Subcutaneous adipose tissue (tissue), 4 donors: ENCODE measurements around the gene BLM. TPM values are rescaled to one million over a fixed set of nuclear protein-coding genes. Genes with fewer than 3 reads are reported as not detected.

ENCODE experiments used
- total RNA-seq, 4 donors: library from RNA; depleted of rRNA; stranded (reverse); fragments of >200 nt; gene quantifications; one replicate each; pipeline ENCODE4 v1.1.0, GENCODE V29; 2016
- TF ChIP-seq, protein P1 (sequence below): fragments of 450-650 bp; IDR thresholded peaks from one replicate; pipeline ENCODE4 v1.5.1; 2016; ENCODE audit warnings: low read depth, mild to moderate bottlenecking, control low read depth, antibody characterized with exemption, moderate library complexity

Gene BLM
- total RNA-seq, 4 donors from 2014 or later: 2.4 to 13.6 (median 6.8) TPM

DNA sequence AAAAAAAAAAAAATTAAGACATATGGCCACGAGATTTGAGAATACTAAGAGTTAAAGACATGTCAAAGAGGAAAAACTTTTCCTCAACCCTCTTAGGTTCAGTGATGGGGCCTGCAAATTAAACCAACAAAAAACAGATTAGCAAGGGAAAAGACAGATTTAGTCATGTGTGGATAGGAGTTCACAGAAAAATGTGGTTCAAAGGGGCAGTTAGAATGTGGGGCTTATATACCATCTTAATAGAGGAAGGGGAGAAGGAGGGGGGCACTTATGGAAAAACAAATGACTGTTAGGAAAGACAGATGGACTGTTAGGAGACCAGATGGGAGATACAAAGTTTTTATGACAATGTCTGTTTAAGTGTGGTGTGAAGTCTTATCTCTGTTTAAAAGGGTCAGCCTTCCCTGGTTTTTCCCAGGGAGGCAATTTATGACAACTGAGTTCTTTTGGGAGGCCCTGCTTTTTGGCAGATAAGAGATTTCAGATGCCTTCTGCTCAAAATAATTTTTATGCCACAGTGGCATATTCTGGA lies 82.6 kb downstream of the BLM start:
- TF ChIP-seq, protein P1, sequence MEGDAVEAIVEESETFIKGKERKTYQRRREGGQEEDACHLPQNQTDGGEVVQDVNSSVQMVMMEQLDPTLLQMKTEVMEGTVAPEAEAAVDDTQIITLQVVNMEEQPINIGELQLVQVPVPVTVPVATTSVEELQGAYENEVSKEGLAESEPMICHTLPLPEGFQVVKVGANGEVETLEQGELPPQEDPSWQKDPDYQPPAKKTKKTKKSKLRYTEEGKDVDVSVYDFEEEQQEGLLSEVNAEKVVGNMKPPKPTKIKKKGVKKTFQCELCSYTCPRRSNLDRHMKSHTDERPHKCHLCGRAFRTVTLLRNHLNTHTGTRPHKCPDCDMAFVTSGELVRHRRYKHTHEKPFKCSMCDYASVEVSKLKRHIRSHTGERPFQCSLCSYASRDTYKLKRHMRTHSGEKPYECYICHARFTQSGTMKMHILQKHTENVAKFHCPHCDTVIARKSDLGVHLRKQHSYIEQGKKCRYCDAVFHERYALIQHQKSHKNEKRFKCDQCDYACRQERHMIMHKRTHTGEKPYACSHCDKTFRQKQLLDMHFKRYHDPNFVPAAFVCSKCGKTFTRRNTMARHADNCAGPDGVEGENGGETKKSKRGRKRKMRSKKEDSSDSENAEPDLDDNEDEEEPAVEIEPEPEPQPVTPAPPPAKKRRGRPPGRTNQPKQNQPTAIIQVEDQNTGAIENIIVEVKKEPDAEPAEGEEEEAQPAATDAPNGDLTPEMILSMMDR: no peak

- TF ChIP-seq, protein P1: no peak
These were observed 84.7 kb downstream of the BLM start for GRCh38 chr15:90801803-90802202.

GRCh38 chr15:90807074-90807785 lies 90.1 kb downstream of the BLM start:
- TF ChIP-seq, protein P1: no peak

DNA sequence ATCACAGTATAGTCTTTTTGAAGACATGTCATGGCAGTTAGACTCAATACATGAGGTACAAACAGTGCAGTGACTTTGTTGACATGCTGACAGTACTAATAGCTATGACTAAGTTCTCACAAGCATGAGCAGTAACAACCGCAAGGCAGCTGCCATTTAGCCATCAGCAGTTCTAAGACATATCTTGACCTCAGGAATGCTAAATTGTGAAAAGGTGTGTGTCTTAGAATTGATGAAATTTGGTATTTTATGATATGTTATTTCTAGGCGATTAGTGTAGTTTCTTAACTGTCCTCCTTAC lies 90.6 kb downstream of the BLM start:
- TF ChIP-seq, protein P1: no peak

- TF ChIP-seq, protein P1: no peak
These were observed 91.5 kb downstream of the BLM start for GRCh38 chr15:90808517-90809235.

DNA sequence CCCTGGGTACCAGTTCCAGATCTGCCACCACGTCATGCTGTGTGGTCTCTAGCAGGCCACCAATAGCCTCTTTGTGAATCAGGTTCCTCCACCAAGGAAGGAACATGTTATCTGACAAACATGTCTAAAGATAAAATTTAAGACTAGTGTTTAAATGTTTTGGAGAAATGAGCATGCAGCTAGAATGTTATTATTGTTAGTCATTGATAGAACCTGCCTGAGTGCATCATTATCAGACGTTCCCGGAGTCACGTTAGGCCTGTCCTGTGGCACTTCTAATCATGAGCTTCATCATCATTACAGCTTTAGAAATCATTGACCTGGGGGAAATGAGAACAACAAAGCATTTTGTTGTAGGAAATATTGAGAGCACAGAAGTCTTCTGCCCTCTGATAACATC lies 92.4 kb downstream of the BLM start:
- TF ChIP-seq, protein P1: no peak

DNA sequence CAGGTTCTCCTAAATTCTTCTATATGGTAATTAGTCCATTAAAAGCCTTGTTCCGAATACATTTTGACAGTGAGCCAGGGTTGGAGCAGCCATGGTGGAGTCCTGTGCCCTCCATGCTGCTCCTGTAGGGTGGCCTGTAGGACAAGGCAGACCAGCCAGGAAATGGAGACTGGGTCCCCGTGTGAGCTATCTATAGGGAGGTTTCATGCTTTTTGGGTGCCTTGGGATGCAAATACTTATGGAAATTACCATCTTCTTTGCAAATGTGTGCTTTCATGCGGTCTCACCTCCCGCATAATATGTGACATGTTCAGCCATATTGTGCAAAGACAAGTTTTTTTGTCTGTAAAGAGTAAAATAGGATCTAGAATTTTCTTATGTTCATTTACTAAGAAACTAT lies 93.2 kb downstream of the BLM start:
- TF ChIP-seq, protein P1: no peak
